Skeletal muscle tissue (tissue), 4 donors: ENCODE measurements around the gene MEGF11. TPM values are rescaled to one million over a fixed set of nuclear protein-coding genes. Genes with fewer than 3 reads are reported as not detected.

Experiments used
- H3K27ac ChIP-seq: one replicate; pipeline ENCODE4 v1.7.0; 2013; ENCODE audit warnings: mild to moderate bottlenecking, low read depth, low read length, inconsistent platforms
- H3K27me3 ChIP-seq, 3 donors: one replicate each; pipeline ENCODE4 v1.7.0; 2013; ENCODE audit warnings: low read length in 3 of 3; ENCODE audit not compliant: control insufficient read depth in 3 of 3, insufficient read depth in 3 of 3
- H3K36me3 ChIP-seq, 3 donors: one replicate each; pipeline ENCODE4 v1.7.0; 2013; ENCODE audit warnings: low read length in 3 of 3; ENCODE audit not compliant: control insufficient read depth in 3 of 3, insufficient read depth in 3 of 3
- H3K4me1 ChIP-seq, 3 donors: one replicate each; pipeline ENCODE4 v1.7.0; 2013; ENCODE audit warnings: low read length in 3 of 3, mild to moderate bottlenecking in 3 of 3; ENCODE audit not compliant: control insufficient read depth in 3 of 3, insufficient read depth in 3 of 3
- H3K4me3 ChIP-seq, 3 donors: one replicate each; pipeline ENCODE4 v1.7.0; 2013; ENCODE audit warnings: low read length in 3 of 3
- H3K9ac ChIP-seq, 3 donors: one replicate each; pipeline ENCODE4 v1.7.0; 2013; ENCODE audit warnings: low read length in 3 of 3, mild to moderate bottlenecking in 3 of 3, moderate library complexity in 2 of 3, low read depth in 1 of 3
- H3K9me3 ChIP-seq, 3 donors: one replicate each; pipeline ENCODE4 v1.7.0; 2013; ENCODE audit warnings: low read length in 3 of 3; ENCODE audit not compliant: control insufficient read depth in 3 of 3
- total RNA-seq: library from RNA; depleted of rRNA; stranded (reverse); fragments of >200 nt; gene quantifications from one replicate; pipeline ENCODE4 v1.2.3, GENCODE V29; 2014
- donor health status: Osteomylitis.

Gene MEGF11
- total RNA-seq, 1 donor from 2014 or later = 0.52 TPM

GRCh38 chr15:66139591-66140207 is 113.9 kb downstream of the MEGF11 start:
- Histone ChIP-seq H3K27me3 (peaks cover 5% of the 10 kb centered on the region in 3 donors), H3K4me3 (no peak overlapping the region), H3K27ac (no peak overlapping the region), H3K9me3 (no peaks in the 10 kb centered on the region), H3K4me1 (peaks cover 0 to 9% (median 0%) of the 10 kb centered on the region in 3 donors), H3K9ac (no peak overlapping the region), H3K36me3 (no peaks in the 10 kb centered on the region)

- H3K9ac ChIP-seq = no peak overlapping the region
- peaks cover 0 to 9% (median 0%) of the 10 kb centered on the region in 3 donors for H3K4me1 ChIP-seq
- H3K4me3 ChIP-seq = no peak overlapping the region
- no peaks in the 10 kb centered on the region for H3K36me3 ChIP-seq
- peaks cover 0 to 2% (median under 1%) of the 10 kb centered on the region in 3 donors for H3K27me3 ChIP-seq
- no peaks in the 10 kb centered on the region for H3K9me3 ChIP-seq
- H3K27ac ChIP-seq = no peak overlapping the region
Measured at GRCh38 chr15:66138892-66139590, 114.5 kb downstream of the MEGF11 start.

GRCh38 chr15:66138096-66138783 is 115.3 kb downstream of the MEGF11 start:
- Histone ChIP-seq H3K36me3 (no peaks in the 10 kb centered on the region), H3K9ac (no peak overlapping the region), H3K9me3 (no peaks in the 10 kb centered on the region), H3K4me1 (peaks cover 0 to 9% (median 0%) of the 10 kb centered on the region in 3 donors), H3K27me3 (peaks cover 0 to 2% (median 0%) of the 10 kb centered on the region in 3 donors), H3K27ac (no peak overlapping the region), H3K4me3 (no peak overlapping the region)

- no peaks in the 10 kb centered on the region for H3K36me3 ChIP-seq
- peaks cover 0 to 3% (median 2%) of the 10 kb centered on the region in 3 donors for H3K27me3 ChIP-seq
- no peak overlapping the region for H3K9ac ChIP-seq
- peaks cover 0 to 9% (median 0%) of the 10 kb centered on the region in 3 donors for H3K4me1 ChIP-seq
- H3K4me3 ChIP-seq = no peak overlapping the region
- H3K9me3 ChIP-seq = no peaks in the 10 kb centered on the region
- H3K27ac ChIP-seq = no peak overlapping the region
Measured at GRCh38 chr15:66136948-66137347, 116.6 kb downstream of the MEGF11 start.

GRCh38 chr15:66135664-66136063 is 117.9 kb downstream of the MEGF11 start:
- no peak overlapping the region for H3K4me3 ChIP-seq
- H3K9me3 ChIP-seq = no peaks in the 10 kb centered on the region
- peaks cover 0 to 3% (median 0%) of the 10 kb centered on the region in 3 donors for H3K27me3 ChIP-seq
- no peaks in the 10 kb centered on the region for H3K36me3 ChIP-seq
- no peak overlapping the region for H3K27ac ChIP-seq
- H3K9ac ChIP-seq = no peak overlapping the region
- peaks cover 0 to 5% (median 0%) of the 10 kb centered on the region in 3 donors for H3K4me1 ChIP-seq

- Histone ChIP-seq H3K9ac (no peak overlapping the region), H3K27me3 (peaks cover 0 to 5% (median 3%) of the 10 kb centered on the region in 3 donors), H3K4me1 (peaks cover 0 to 2% (median 0%) of the 10 kb centered on the region in 3 donors), H3K36me3 (no peaks in the 10 kb centered on the region), H3K9me3 (no peaks in the 10 kb centered on the region), H3K4me3 (no peak overlapping the region), H3K27ac (no peak overlapping the region)
Measured at GRCh38 chr15:66134284-66134683, 119.3 kb downstream of the MEGF11 start.

GRCh38 chr15:66133247-66133885 is 120.2 kb downstream of the MEGF11 start:
- no peaks in the 10 kb centered on the region for H3K4me1 ChIP-seq
- H3K27me3 ChIP-seq = peaks cover 0 to 11% (median 11%) of the 10 kb centered on the region in 3 donors
- H3K9me3 ChIP-seq = no peaks in the 10 kb centered on the region
- no peak overlapping the region for H3K9ac ChIP-seq
- no peak overlapping the region for H3K27ac ChIP-seq
- no peaks in the 10 kb centered on the region for H3K36me3 ChIP-seq
- H3K4me3 ChIP-seq = no peak overlapping the region

GRCh38 chr15:66132251-66132816 is 121.2 kb downstream of the MEGF11 start:
- Histone ChIP-seq H3K27ac (no peak overlapping the region), H3K9ac (no peak overlapping the region), H3K9me3 (no peaks in the 10 kb centered on the region), H3K4me3 (no peak overlapping the region), H3K27me3 (peaks cover 4 to 20% (median 19%) of the 10 kb centered on the region in 3 donors), H3K36me3 (no peaks in the 10 kb centered on the region), H3K4me1 (no peaks in the 10 kb centered on the region)

- H3K9me3 ChIP-seq = no peaks in the 10 kb centered on the region
Measured at GRCh38 chr15:66131831-66132230, 121.7 kb downstream of the MEGF11 start.

More at GRCh38 chr15:66131831-66132230, 121.7 kb downstream of the MEGF11 start:
- H3K27ac ChIP-seq = no peak overlapping the region
- H3K27me3 ChIP-seq = peaks cover 4 to 24% (median 21%) of the 10 kb centered on the region in 3 donors
- no peak overlapping the region for H3K4me3 ChIP-seq
- no peaks in the 10 kb centered on the region for H3K4me1 ChIP-seq
- no peaks in the 10 kb centered on the region for H3K36me3 ChIP-seq
- H3K9ac ChIP-seq = no peak overlapping the region
